K562 (cell line): Measurements from ENCODE around the gene MROH8. TPM values are rescaled to one million over a fixed set of nuclear protein-coding genes. Genes with fewer than 3 reads are reported as not detected.

Source experiments
- ARID1B ChIP-seq: fragments of 450-650 bp; IDR thresholded peaks from 2 replicates; pipeline ENCODE4 v1.6.1; 2016; ENCODE audit warnings: antibody characterized with exemption, mild to moderate bottlenecking, inconsistent platforms
- CHCHD3 ChIP-seq: fragments of 250-450 bp; sonication (Bioruptor Pico); IDR thresholded peaks from 2 replicates; pipeline ENCODE4 v2.1.2; 2022; ENCODE audit warnings: mild to moderate bottlenecking
- EP400 ChIP-seq: fragments of 450-650 bp; IDR thresholded peaks from 2 replicates; pipeline ENCODE4 v1.6.1; 2017; ENCODE audit warnings: antibody characterized with exemption, mild to moderate bottlenecking, moderate library complexity
- GABPB2 ChIP-seq: fragments of 250-450 bp; sonication (Bioruptor Pico); conservative IDR thresholded peaks from 2 replicates; pipeline ENCODE4 v1.5.1; 2021; ENCODE audit warnings: mild to moderate bottlenecking
- GATAD2A ChIP-seq: fragments of 450-650 bp; IDR thresholded peaks from 2 replicates; pipeline ENCODE4 v1.6.1; 2017
- HDAC1 ChIP-seq, 2 experiments: fragments of 450-650 bp; IDR thresholded peaks; 2 replicates each; pipeline ENCODE4 v1.6.1; 2016 to 2017; ENCODE audit warnings: inconsistent platforms in 1 of 2, mild to moderate bottlenecking in 1 of 2, moderate library complexity in 1 of 2
- HMBOX1 ChIP-seq: sonication (generic); IDR thresholded peaks from 2 replicates; pipeline ENCODE4 v1.6.1; 2016
- L3MBTL2 ChIP-seq: fragments of 450-650 bp; IDR thresholded peaks from 2 replicates; pipeline ENCODE4 v1.6.1; 2016; ENCODE audit warnings: mild to moderate bottlenecking, moderate library complexity
- NR3C1 ChIP-seq: sonication (generic); formaldehyde crosslinking; IDR thresholded peaks from 2 replicates; pipeline ENCODE4 v1.8.1; 2022; ENCODE audit warnings: missing genetic modification reagents
- PHTF2 ChIP-seq: fragments of 250-450 bp; sonication (Bioruptor Pico); IDR thresholded peaks from 2 replicates; pipeline ENCODE4 v1.5.0; 2021; ENCODE audit warnings: mild to moderate bottlenecking
- SIRT6 ChIP-seq: IDR thresholded peaks from one replicate; pipeline ENCODE4 v1.6.1; 2012; ENCODE audit warnings: low read depth, mild to moderate bottlenecking, control low read depth, inconsistent platforms, low read length, moderate library complexity
- SMARCE1 ChIP-seq: fragments of 450-650 bp; IDR thresholded peaks from 2 replicates; pipeline ENCODE4 v1.7.1; 2016; ENCODE audit warnings: mild to moderate bottlenecking
- SNIP1 ChIP-seq: fragments of 450-650 bp; IDR thresholded peaks from 2 replicates; pipeline ENCODE4 v1.7.1; 2017; ENCODE audit warnings: low read depth, mild to moderate bottlenecking
- TRIM25 ChIP-seq: fragments of 450-650 bp; IDR thresholded peaks from 2 replicates; pipeline ENCODE4 v1.7.0; 2016; ENCODE audit warnings: borderline replicate concordance
- ZBTB17 ChIP-seq: fragments of 450-650 bp; formaldehyde crosslinking; IDR thresholded peaks from 2 replicates; pipeline ENCODE4 v1.4.0; 2020; ENCODE audit warnings: mild to moderate bottlenecking
- ZEB2 ChIP-seq: fragments of 450-650 bp; IDR thresholded peaks from 2 replicates; pipeline ENCODE4 v1.6.1; 2016
- ZNF121 ChIP-seq: sonication (generic); formaldehyde crosslinking; conservative IDR thresholded peaks from 2 replicates; pipeline ENCODE4 v1.8.0; 2022; ENCODE audit warnings: missing genetic modification reagents
- ZNF197 ChIP-seq: fragments of 200-800 bp; sonication (Bioruptor generic); IDR thresholded peaks from 2 replicates; pipeline ENCODE4 v1.6.1; 2016; ENCODE audit warnings: low read depth, missing genetic modification characterization, missing compliant biosample characterization
- ZNF444 ChIP-seq: fragments of 250-450 bp; sonication (Bioruptor Pico); IDR thresholded peaks from 2 replicates; pipeline ENCODE4 v1.4.0; 2020; ENCODE audit warnings: mild to moderate bottlenecking, moderate library complexity
- polyA plus RNA-seq, 8 experiments: library from polyadenylated mRNA; depleted of rRNA in 4 of 8; stranded (reverse) in 5 of 8; unstranded in 3 of 8; fragments of >200 nt; fragmentation: Nextera tagmentation in 2 of 8; fragmentation: Illumina TruSeq in 1 of 8; extraction: Ambion mirVana in 2 of 8; extraction: Trizol in 1 of 8; gene quantifications; 2 replicates each; pipeline versions ENCODE4 v1.2.1 to v1.2.3, GENCODE V29; 2011 to 2014; ENCODE audit warnings: inconsistent platforms in 1 of 8, missing spikeins in 1 of 8
- total RNA-seq, 7 experiments: library from RNA; depleted of rRNA in 6 of 7; stranded (reverse); fragments of >200 nt in 6 of 7; fragmentation: Illumina TruSeq in 2 of 7; extraction: Trizol in 2 of 7; gene quantifications; 2 replicates each; pipeline versions ENCODE4 v1.2.1 to v1.2.3, GENCODE V29; 2011 to 2021; ENCODE audit warnings: low replicate concordance in 1 of 7

The MROH8 gene
- total and polyA plus RNA-seq, 9 of the 15 experiments (the other 6 are each of a cell fraction or from before 2014, with no cell fraction given): 0.21 to 1.5 (median 0.78) TPM

- TF ChIP-seq GATAD2A (0 out of 2 replicates have a peak, but pooled peaks have one; percentile 10), HDAC1 (IDR thresholded peaks at IDR 0.05) (peak in 1 of 2 experiments; percentile 79; a peak in 2 of 4 replicates), ZNF121 (CRISPR knock-in tag) (no peak), SMARCE1 (no peak), GABPB2 (CRISPR knock-in tag) (no peak), TRIM25 (no peak), ARID1B (peak; percentile 53), SIRT6 (no peak), CHCHD3 (no peak), EP400 (peak; percentile 99), NR3C1 (CRISPR knock-in tag) (no peak), HMBOX1 (no peak), ZBTB17 (CRISPR knock-in tag) (no peak), ZEB2 (peak; percentile 52; the same call in 1 of the 2 replicates), ZNF197 (CRISPR knock-in tag) (peak; percentile 84), SNIP1 (no peak), PHTF2 (no peak), ZNF444 (0 out of 2 replicates have a peak, but pooled peaks have one; percentile 31), L3MBTL2 (peak; percentile 94)
Measured at GRCh38 chr20:37095599-37096414, 83.5 kb downstream of the MROH8 start, which contains the start of gene RBL1 (continued).
